Kidney (tissue), 22 donors: ENCODE measurements around the gene ACIN1. TPM values are rescaled to one million over a fixed set of nuclear protein-coding genes. Genes with fewer than 3 reads are reported as not detected.

Source experiments
- DNase-seq, 5 donors: peaks; one replicate each; pipeline ENCODE4 v3.0.0-alpha.2; 2013 to 2020
- FAIRE-seq: peaks from 2 replicates; lab custom pipeline; 2012; peaks lifted over from hg19 to GRCh38; lab: Jason Lieb, UNC
- H3K27ac ChIP-seq, 2 donors: one replicate each; pipeline ENCODE4 v1.7.0; 2013; ENCODE audit warnings: low read depth in 2 of 2, low read length in 2 of 2, inconsistent platforms in 1 of 2
- H3K27me3 ChIP-seq: one replicate; pipeline ENCODE4 v1.7.1; 2013; ENCODE audit warnings: low read length, inconsistent platforms; ENCODE audit not compliant: control insufficient read depth, insufficient read depth
- H3K36me3 ChIP-seq, 3 donors: one replicate each; pipeline versions ENCODE4 v1.7.0 to v1.7.1; 2013; ENCODE audit warnings: low read length in 3 of 3, control low read depth in 1 of 3, inconsistent platforms in 1 of 3; ENCODE audit not compliant: insufficient read depth in 3 of 3, control insufficient read depth in 2 of 3
- H3K4me1 ChIP-seq, 3 donors: one replicate each; pipeline versions ENCODE4 v1.7.0 to v1.7.1; 2013; ENCODE audit warnings: low read length in 3 of 3, inconsistent platforms in 1 of 3, low read depth in 1 of 3; ENCODE audit not compliant: control insufficient read depth in 2 of 3, insufficient read depth in 2 of 3
- H3K4me3 ChIP-seq, 3 donors: one replicate each; pipeline versions ENCODE4 v1.7.0 to v1.8.1; 2013; ENCODE audit warnings: low read length in 3 of 3, control low read depth in 1 of 3, inconsistent platforms in 1 of 3
- H3K9ac ChIP-seq, 3 donors: one replicate each; pipeline versions ENCODE4 v1.7.0 to v1.7.1; 2013; ENCODE audit warnings: low read length in 3 of 3, control low read depth in 1 of 3, inconsistent platforms in 1 of 3
- H3K9me3 ChIP-seq, 3 donors: one replicate each; pipeline versions ENCODE4 v1.7.0 to v1.7.1; 2013; ENCODE audit warnings: low read length in 3 of 3, control low read depth in 1 of 3, inconsistent platforms in 1 of 3; ENCODE audit not compliant: control insufficient read depth in 2 of 3, insufficient read depth in 1 of 3
- intact Hi-C: fragments of 100-400 bp; cut with DNase I; formaldehyde crosslinking; loops from one replicate; pipeline ENCODE4 v1.11.1; 2022
- long read RNA-seq, 10 donors: library from polyadenylated mRNA in 1 of 10; unstranded in 1 of 10; transcript quantifications; one replicate each; pipeline ENCODE4 v2.0.0 and lab custom pipeline, GENCODE V29; 2021 to 2026
- polyA plus RNA-seq: library from polyadenylated mRNA; stranded (reverse); fragments of 350-450 nt; fragmentation: Illumina TruSeq; extraction: RNeasy Lipid Tissue Mini Kit (QIAGEN cat#74804); gene quantifications from one replicate; pipeline ENCODE4 v1.2.3, GENCODE V29; 2014; ENCODE audit warnings: low read depth, low replicate concordance; ENCODE audit not compliant: insufficient read depth
- total RNA-seq: library from RNA; stranded (reverse); fragmentation: NEBNext Ultra II Directional; extraction: Animal tissue kit (Norgen Biotek cat#: 25700); gene quantifications from one replicate; pipeline ENCODE4 v1.2.1, GENCODE V29; 2021
- TF ChIP-seq, protein P1 (sequence below): IDR thresholded peaks from 3 replicates; pipeline ENCODE4 v1.5.1; 2012; ENCODE audit warnings: mild to moderate bottlenecking, moderate library complexity, borderline replicate concordance; ENCODE audit not compliant: insufficient read depth; ENCODE audit errors: extremely low read depth
- donor health status: control.
- donor health status: control.
- donor health status: control.
- donor health status: control.
- donor health status: control.
- donor health status: DM: yes; HTN: yes; CAD: no.
- donor health status: Normal renal cell carcinoma (clear cell type).

Gene ACIN1, protein sequence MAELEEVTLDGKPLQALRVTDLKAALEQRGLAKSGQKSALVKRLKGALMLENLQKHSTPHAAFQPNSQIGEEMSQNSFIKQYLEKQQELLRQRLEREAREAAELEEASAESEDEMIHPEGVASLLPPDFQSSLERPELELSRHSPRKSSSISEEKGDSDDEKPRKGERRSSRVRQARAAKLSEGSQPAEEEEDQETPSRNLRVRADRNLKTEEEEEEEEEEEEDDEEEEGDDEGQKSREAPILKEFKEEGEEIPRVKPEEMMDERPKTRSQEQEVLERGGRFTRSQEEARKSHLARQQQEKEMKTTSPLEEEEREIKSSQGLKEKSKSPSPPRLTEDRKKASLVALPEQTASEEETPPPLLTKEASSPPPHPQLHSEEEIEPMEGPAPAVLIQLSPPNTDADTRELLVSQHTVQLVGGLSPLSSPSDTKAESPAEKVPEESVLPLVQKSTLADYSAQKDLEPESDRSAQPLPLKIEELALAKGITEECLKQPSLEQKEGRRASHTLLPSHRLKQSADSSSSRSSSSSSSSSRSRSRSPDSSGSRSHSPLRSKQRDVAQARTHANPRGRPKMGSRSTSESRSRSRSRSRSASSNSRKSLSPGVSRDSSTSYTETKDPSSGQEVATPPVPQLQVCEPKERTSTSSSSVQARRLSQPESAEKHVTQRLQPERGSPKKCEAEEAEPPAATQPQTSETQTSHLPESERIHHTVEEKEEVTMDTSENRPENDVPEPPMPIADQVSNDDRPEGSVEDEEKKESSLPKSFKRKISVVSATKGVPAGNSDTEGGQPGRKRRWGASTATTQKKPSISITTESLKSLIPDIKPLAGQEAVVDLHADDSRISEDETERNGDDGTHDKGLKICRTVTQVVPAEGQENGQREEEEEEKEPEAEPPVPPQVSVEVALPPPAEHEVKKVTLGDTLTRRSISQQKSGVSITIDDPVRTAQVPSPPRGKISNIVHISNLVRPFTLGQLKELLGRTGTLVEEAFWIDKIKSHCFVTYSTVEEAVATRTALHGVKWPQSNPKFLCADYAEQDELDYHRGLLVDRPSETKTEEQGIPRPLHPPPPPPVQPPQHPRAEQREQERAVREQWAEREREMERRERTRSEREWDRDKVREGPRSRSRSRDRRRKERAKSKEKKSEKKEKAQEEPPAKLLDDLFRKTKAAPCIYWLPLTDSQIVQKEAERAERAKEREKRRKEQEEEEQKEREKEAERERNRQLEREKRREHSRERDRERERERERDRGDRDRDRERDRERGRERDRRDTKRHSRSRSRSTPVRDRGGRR
- 150 TPM for total RNA-seq
- polyA plus RNA-seq, result 54.9 TPM
- long read RNA-seq, donor 1, partial matches to known transcripts, result 54 of 60 reads
- long read RNA-seq, donor 1, other reads (novel, unspliced or antisense), result 0 of 60 reads
- long read RNA-seq, donor 2, partial matches to known transcripts, result 87 of 93 reads
- long read RNA-seq, donor 2, other reads (novel, unspliced or antisense), result 0 of 93 reads
- long read RNA-seq, donor 3, partial matches to known transcripts, result 125 of 135 reads
- long read RNA-seq, donor 3, other reads (novel, unspliced or antisense), result 0 of 135 reads
- long read RNA-seq, donor 4, partial matches to known transcripts, result 85 of 104 reads
- long read RNA-seq, donor 4, other reads (novel, unspliced or antisense), result 9 of 104 reads
- long read RNA-seq, donor 5, partial matches to known transcripts, result 0 of 1 reads
- long read RNA-seq, donor 5, other reads (novel, unspliced or antisense), result 0 of 1 reads
- long read RNA-seq, donor 6, partial matches to known transcripts, result 16 of 20 reads
- long read RNA-seq, donor 6, other reads (novel, unspliced or antisense), result 0 of 20 reads
- long read RNA-seq, donor 7, full-length matches to known transcripts, result 5 of 53 reads
- long read RNA-seq, donor 7, partial matches to known transcripts, result 26 of 53 reads
- long read RNA-seq, donor 7, other reads (novel, unspliced or antisense), result 22 of 53 reads
- long read RNA-seq, donor 8, partial matches to known transcripts, result 72 of 76 reads
- long read RNA-seq, donor 8, other reads (novel, unspliced or antisense), result 0 of 76 reads
- long read RNA-seq, donor 9, partial matches to known transcripts, result 18 of 26 reads
- long read RNA-seq, donor 9, other reads (novel, unspliced or antisense), result 0 of 26 reads
- long read RNA-seq, donor 10, partial matches to known transcripts, result 119 of 132 reads
- long read RNA-seq, donor 10, other reads (novel, unspliced or antisense), result 0 of 132 reads

GRCh38 chr14:23094666-23095195, at the start of gene ACIN1:
Gene ACIN1, minus strand, starts transcription at chr14:23095136. Its CDS starts 24 bp downstream, at chr14:23095112.
- Histone ChIP-seq H3K36me3 (peaks cover 11 to 20% (median 19%) of the 10 kb centered on the region in 3 donors), H3K9me3 (no peaks in the 10 kb centered on the region), H3K4me1 (peaks cover 0 to 7% (median 2%) of the 10 kb centered on the region in 3 donors), H3K9ac (peak within 1 kb of the TSS; percentile 96 to 99 (median 97)), H3K27ac (peak within 1 kb of the TSS; percentile 98 to 99), H3K4me3 (peak within 1 kb of the TSS; percentile 85 to 97 (median 97)), H3K27me3 (no peaks in the 10 kb centered on the region)
- TF ChIP-seq, protein P1, sequence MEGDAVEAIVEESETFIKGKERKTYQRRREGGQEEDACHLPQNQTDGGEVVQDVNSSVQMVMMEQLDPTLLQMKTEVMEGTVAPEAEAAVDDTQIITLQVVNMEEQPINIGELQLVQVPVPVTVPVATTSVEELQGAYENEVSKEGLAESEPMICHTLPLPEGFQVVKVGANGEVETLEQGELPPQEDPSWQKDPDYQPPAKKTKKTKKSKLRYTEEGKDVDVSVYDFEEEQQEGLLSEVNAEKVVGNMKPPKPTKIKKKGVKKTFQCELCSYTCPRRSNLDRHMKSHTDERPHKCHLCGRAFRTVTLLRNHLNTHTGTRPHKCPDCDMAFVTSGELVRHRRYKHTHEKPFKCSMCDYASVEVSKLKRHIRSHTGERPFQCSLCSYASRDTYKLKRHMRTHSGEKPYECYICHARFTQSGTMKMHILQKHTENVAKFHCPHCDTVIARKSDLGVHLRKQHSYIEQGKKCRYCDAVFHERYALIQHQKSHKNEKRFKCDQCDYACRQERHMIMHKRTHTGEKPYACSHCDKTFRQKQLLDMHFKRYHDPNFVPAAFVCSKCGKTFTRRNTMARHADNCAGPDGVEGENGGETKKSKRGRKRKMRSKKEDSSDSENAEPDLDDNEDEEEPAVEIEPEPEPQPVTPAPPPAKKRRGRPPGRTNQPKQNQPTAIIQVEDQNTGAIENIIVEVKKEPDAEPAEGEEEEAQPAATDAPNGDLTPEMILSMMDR, result no peak
- FAIRE-seq, result no peak
- DNase-seq, result peak in 4 of 5 donors; percentile 88 to 97 (median 94)
- intact Hi-C loops, result no loop called here

GRCh38 chr14:23143911-23144310, 49.0 kb upstream of the ACIN1 start:
- Histone ChIP-seq H3K9ac (no peak overlapping the region), H3K27me3 (no peaks in the 10 kb centered on the region), H3K27ac (no peak overlapping the region), H3K4me3 (no peak overlapping the region), H3K36me3 (peaks cover 0 to 33% (median 14%) of the 10 kb centered on the region in 3 donors), H3K9me3 (no peaks in the 10 kb centered on the region), H3K4me1 (peaks cover 0 to 10% (median 5%) of the 10 kb centered on the region in 3 donors)
- intact Hi-C loops, result no loop called here
- TF ChIP-seq, protein P1, result no peak
- FAIRE-seq (no peak), DNase-seq (no peak)
